Ascending aorta (tissue), 2 donors: ENCODE results near the gene LAMB2. TPM values are rescaled to one million over a fixed set of nuclear protein-coding genes. Genes with fewer than 3 reads are reported as not detected.

Experiments used
- DNase-seq, 2 donors: peaks; one replicate each; pipeline ENCODE4 v3.0.0-alpha.2; 2019; ENCODE audit warnings: low spot score in 2 of 2
- H3K27ac ChIP-seq, 2 donors: fragments of 200-600 bp; sonication (generic); one replicate each; pipeline ENCODE4 v1.5.1; 2016 to 2017; ENCODE audit warnings: mild to moderate bottlenecking in 1 of 2
- H3K27me3 ChIP-seq: fragments of 200-600 bp; sonication (generic); one replicate; pipeline ENCODE4 v1.5.1; 2017
- H3K36me3 ChIP-seq, 2 donors: fragments of 200-600 bp; sonication (generic); one replicate each; pipeline ENCODE4 v1.5.1; 2016
- H3K4me1 ChIP-seq, 2 donors: fragments of 200-600 bp; sonication (generic); one replicate each; pipeline ENCODE4 v1.5.1; 2016 to 2017; ENCODE audit warnings: mild to moderate bottlenecking in 1 of 2
- H3K4me3 ChIP-seq, 2 donors: fragments of 200-600 bp; sonication (generic); one replicate each; pipeline ENCODE4 v1.5.1; 2016 to 2017; ENCODE audit warnings: mild to moderate bottlenecking in 1 of 2
- H3K9me3 ChIP-seq, 2 donors: fragments of 200-600 bp; sonication (generic); one replicate each; pipeline ENCODE4 v1.5.1; 2016
- CTCF ChIP-seq, 3 experiments: fragments of 200-600 bp in 2 of 3; fragments of 450-650 bp in 1 of 3; sonication (generic) in 2 of 3; IDR thresholded peaks; one replicate each; pipeline ENCODE4 v1.5.1; 2016 to 2019; ENCODE audit warnings: antibody characterized with exemption in 3 of 3, mild to moderate bottlenecking in 1 of 3, moderate library complexity in 1 of 3
- intact Hi-C: fragments of 100-400 bp; cut with DNase I; formaldehyde crosslinking; loops from one replicate; pipeline ENCODE4 v1.15.1; 2023
- total RNA-seq: library from RNA; depleted of rRNA; stranded (reverse); fragments of >200 nt; gene quantifications from one replicate; pipeline ENCODE4 v1.1.0, GENCODE V29; 2016

LAMB2 gene
- total RNA-seq, 1 donor from 2014 or later, result 1,772 TPM

DNA sequence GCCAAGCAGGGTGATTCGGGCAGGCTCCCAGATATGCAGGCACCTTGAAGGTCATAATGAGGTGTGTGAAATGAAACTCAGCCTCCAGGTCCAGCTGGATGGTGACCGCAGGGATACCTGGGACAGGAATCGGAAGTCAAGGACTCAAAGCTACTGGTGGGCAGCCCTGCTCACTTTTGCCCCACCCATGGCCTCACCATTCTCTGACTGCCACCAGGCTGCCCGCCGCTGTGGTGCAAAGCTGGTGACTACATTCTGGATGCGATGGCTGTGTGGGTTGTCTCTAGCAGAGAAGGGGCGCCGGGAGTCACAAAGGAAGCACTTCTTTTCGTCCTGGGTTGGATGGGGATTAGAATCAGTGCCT is 795 bp downstream of the LAMB2 start:
- no peak for DNase-seq
- Histone ChIP-seq H3K36me3 (peaks cover 28 to 35% of the 10 kb centered on the region in 2 donors), H3K27me3 (no peaks in the 10 kb centered on the region), H3K4me3 (peak overlapping the region; percentile 73 to 75), H3K4me1 (peaks cover 9 to 27% of the 10 kb centered on the region in 2 donors), H3K9me3 (no peaks in the 10 kb centered on the region), H3K27ac (peak overlapping the region; percentile 88 to 94)
- TF ChIP-seq CTCF (IDR thresholded peaks at IDR 0.05), result no peak
- intact Hi-C loops, result loop anchor here (2.0 to 5.0 kb wide), 2 partner anchors 39 to 215 kb away; partner anchors contain the start of genes ARIH2 and KLHDC8B

DNA sequence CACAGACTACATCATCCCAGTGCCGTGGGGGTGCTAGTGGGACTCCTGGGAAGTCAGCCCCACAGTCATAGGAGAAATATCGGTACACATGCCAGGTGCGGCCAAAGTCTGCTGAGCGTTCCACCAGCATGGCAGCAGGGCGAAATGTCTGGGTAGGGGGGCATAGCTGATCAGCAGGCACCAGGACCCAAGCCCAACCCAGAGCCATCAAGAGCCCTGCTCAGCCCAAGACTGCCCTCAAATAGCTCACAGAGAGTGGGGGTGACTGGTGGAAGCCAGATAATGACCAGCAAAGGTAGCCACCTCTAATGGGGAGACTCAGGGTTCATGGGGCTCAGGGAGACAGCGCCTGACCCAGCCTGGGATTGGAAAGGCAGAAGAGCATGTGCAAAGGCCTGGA is 1.3 kb downstream of the LAMB2 start:
- Histone ChIP-seq H3K27ac (peak overlapping the region; percentile 88 to 94), H3K9me3 (no peaks in the 10 kb centered on the region), H3K36me3 (peaks cover 30 to 39% of the 10 kb centered on the region in 2 donors), H3K4me1 (peaks cover 9 to 27% of the 10 kb centered on the region in 2 donors), H3K4me3 (peak overlapping the region; percentile 73 to 75), H3K27me3 (no peaks in the 10 kb centered on the region)
- DNase-seq, result no peak
- intact Hi-C loops, result loop anchor here (5.0 kb wide), 1 partner anchor 214 kb away; the partner anchor contains the start of gene ARIH2
- TF ChIP-seq CTCF (IDR thresholded peaks at IDR 0.05), result no peak

DNA sequence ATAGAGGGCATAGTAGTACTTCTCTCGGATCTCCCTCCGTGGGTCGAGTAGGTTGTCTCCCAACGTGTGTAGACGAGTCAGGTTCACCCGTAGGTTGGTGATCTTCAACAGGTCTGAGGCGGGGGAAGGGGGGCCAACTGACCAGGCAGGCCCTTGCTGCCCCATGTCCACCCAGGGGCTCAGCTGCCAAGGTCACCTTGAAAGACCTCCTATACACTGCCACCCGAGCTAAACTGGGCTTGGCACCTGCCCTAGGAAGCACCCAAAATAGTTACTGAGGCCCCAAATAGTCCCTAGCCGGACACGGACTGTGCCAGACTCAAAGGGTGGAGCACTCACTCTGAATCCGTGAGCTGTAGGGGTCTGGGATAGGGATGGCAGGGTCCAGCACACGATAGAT is 1.8 kb downstream of the LAMB2 start:
- no peak for TF ChIP-seq CTCF (IDR thresholded peaks at IDR 0.05)
- no peak for DNase-seq
- peak overlapping the region; percentile 88 to 94 for H3K27ac ChIP-seq
- intact Hi-C loops, result loop anchor here (5.0 kb wide), 1 partner anchor 214 kb away; the partner anchor contains the start of gene ARIH2
- no peaks in the 10 kb centered on the region for H3K9me3 ChIP-seq
- H3K4me3 ChIP-seq, result peak overlapping the region; percentile 73 to 75
- H3K36me3 ChIP-seq, result peaks cover 36 to 45% of the 10 kb centered on the region in 2 donors
- H3K4me1 ChIP-seq, result peaks cover 9 to 27% of the 10 kb centered on the region in 2 donors
- H3K27me3 ChIP-seq, result no peaks in the 10 kb centered on the region

DNA sequence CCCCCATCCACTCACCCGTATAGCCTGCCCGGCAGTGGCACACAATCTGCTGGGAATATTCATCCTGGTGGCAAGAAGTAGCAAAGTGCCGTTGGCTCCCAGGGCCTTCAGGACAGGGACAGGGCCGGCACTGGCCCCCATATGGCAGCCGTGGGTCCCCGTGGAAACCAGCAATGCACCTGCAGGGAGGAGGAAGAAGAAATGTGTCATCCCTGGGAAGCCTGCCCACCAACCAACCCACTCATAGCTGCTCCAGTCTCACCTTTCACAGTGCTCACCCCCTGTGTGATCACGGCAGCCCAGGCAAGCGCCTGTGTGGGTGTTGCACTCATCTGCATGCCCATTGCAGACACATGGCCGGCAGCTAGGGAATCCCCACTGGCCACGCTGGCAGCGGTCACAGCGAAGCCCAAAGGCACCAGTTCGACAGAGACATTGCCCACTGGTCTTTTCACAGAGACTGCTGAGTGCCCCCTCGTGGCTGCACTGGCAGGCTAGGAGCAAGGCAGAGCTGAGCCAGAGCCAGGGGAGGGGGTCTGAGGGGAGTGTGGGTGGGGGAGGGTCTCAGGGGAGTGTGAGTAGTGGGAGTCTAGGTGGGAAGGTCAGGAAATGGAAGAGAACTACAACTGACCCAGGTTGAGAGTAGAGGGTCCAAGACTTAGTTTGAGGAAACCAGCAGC is 7.7 kb downstream of the LAMB2 start:
- peaks cover 80 to 85% of the 10 kb centered on the region in 2 donors for H3K36me3 ChIP-seq
- H3K4me1 ChIP-seq, result peaks cover 0 to 2% of the 10 kb centered on the region in 2 donors
- no peak for DNase-seq
- H3K27me3 ChIP-seq, result no peaks in the 10 kb centered on the region
- H3K27ac ChIP-seq, result no peak overlapping the region
- intact Hi-C loops, result loop anchor here (5.0 kb wide), 1 partner anchor 662 kb away; the partner anchor contains the start of gene IP6K1
- no peaks in the 10 kb centered on the region for H3K9me3 ChIP-seq
- H3K4me3 ChIP-seq, result no peak overlapping the region
- no peak for TF ChIP-seq CTCF (IDR thresholded peaks at IDR 0.05)

DNA sequence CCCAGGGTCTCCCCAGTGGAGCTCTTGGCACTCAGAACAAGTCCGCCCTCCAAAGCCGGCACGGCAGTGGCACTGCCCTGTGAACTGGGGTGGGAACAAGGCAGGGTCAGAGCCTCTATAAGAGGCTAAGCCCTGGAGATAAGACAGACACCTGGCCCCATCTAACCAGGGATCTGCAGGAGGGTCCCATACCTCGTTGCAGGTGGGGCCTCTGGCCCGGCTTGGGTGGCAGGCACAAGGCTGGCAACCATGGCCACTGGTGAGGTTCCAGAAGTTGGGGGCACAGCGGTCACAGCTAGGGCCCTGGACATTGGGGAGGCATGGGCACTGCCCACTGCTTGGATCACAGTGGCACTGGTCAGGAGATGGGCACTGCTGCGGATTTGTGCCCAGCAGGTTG is 8.6 kb downstream of the LAMB2 start:
- Histone ChIP-seq H3K4me3 (no peak overlapping the region), H3K27me3 (no peaks in the 10 kb centered on the region), H3K9me3 (no peaks in the 10 kb centered on the region), H3K27ac (no peak overlapping the region), H3K36me3 (peaks cover 70 to 79% of the 10 kb centered on the region in 2 donors), H3K4me1 (peaks cover 8 to 11% of the 10 kb centered on the region in 2 donors)
- DNase-seq, result no peak
- intact Hi-C loops, result loop anchor here (5.0 kb wide), 1 partner anchor 663 kb away; the partner anchor contains the start of gene IP6K1
- TF ChIP-seq CTCF (IDR thresholded peaks at IDR 0.05), result no peak
